ENCODE results near the gene SVEP1.

SVEP1 gene

DNA sequence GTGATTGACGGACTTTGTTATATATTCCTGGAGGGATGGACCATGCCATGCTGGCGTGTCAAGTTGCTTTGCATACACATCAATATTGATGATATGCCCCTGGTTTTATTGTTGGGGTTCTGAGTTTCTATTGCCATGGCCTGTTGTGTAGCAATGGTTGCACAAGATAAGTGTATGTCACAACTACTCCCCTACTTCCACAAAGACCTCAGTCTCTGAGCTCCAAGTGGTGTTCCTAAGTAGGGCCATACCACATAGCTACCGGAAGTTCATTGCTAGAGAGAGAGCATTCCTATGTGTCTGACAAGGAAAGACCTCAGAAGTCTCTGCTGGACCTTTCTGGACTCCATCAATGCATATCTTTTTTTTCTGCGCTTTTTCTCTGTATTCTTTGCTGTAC lies 261.6 kb downstream of the SVEP1 start:
- no peak for DNase-seq (ENCODE audit: low spot score)

GRCh38 chr9:110316261-110317075 lies 263.1 kb downstream of the SVEP1 start:
- DNase-seq (ENCODE audit: low spot score): peak; percentile 11
